HG03139 (cell line): ENCODE results near the gene C1orf210.

ENCODE experiments used
- ATAC-seq: cut with Tn5 transposase; IDR thresholded peaks from one replicate; pipeline ENCODE4 v1.9.1; 2021; ENCODE audit not compliant: unreplicated experiment

The C1orf210 gene

GRCh38 chr1:43312663-43313515 is 27.5 kb upstream of the C1orf210 start:
- no peak for ATAC-seq

GRCh38 chr1:43312212-43312623 is 26.8 kb upstream of the C1orf210 start:
- no peak for ATAC-seq

GRCh38 chr1:43311521-43311920 is 26.1 kb upstream of the C1orf210 start:
- no peak for ATAC-seq

- no peak for ATAC-seq
These were observed 24.1 kb upstream of the C1orf210 start for GRCh38 chr1:43309405-43310025.

DNA sequence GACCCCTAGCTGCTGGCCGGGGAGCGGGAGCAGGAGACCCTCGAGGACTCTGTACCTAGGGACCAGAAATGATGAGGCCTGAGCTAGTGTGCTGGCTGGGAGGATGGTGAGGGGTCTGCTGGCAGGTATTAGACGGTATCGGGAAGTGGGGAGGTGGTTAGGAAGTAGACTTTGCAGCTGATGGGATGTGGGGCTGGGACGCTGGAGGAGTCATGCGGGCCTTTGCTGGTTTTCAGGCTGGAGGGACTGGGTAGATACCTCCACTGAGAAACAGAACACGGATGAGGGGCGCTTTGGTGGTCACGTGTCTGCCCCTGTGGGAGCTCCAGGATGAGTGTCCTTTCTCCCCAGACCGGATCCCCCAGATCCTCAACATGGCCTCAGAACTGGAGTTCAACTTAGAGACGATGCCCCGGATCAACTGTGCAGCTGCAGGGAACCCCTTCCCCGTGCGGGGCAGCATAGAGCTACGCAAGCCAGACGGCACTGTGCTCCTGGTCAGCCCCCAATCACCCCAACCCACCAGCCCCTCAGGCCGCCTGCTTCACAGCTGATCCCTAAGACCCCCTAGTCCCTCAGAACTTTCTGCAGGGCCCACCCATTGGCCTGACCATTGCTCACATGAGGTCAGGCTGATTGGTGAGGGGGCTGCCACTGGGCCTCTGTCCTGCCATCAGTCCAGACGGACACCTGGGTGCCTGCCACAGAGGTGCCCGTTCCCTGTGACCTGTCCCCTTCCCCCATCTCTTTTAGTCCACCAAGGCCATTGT is 23.4 kb upstream of the C1orf210 start:
- ATAC-seq = no peak

- no peak for ATAC-seq
These were observed 22.2 kb upstream of the C1orf210 start for GRCh38 chr1:43307458-43308158.

GRCh38 chr1:43306688-43307457 is 21.5 kb upstream of the C1orf210 start:
- ATAC-seq = no peak

DNA sequence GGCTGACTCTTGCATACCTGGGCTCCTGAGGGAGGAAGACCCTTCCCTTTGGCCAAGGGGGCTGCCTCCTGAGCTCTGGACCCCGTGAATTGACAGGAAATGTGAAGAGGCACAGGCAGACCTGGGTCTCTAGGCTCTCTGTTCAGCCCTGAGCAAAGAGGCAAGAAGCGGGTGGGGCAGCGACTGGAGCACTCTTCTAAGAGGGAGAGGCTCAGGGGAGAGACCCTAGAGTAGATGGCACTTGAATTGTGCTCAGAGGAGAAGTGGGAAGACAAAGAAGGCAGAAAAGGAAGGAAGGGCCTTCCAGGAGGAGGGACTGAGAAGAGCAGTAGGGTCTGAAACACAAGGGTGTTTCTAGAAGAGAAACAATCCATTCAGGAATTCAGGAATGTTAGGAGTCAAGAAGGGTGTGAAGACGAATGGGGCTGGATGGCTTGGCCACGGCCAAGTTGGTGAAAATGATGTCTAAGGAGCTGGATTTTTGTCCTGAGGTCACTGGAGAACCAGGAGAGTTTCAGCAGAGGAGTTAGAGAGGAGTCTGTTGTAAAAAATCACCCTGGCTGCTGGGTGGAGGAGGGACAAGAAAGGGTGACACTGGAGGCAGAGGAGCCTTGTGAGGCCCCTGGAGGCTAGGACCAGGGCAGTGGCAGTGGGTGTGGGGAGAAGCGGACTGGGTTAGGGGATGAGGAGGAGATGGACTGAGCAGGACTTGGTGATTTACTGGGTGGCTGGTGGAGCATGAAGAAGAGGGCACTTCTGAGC is 20.7 kb upstream of the C1orf210 start:
- no peak for ATAC-seq

GRCh38 chr1:43305461-43305860 is 20.1 kb upstream of the C1orf210 start:
- no peak for ATAC-seq

- ATAC-seq = no peak
These were observed 19.5 kb upstream of the C1orf210 start for GRCh38 chr1:43304771-43305300.

GRCh38 chr1:43304314-43304681 is 18.9 kb upstream of the C1orf210 start:
- ATAC-seq = no peak

- no peak for ATAC-seq
These were observed 18.3 kb upstream of the C1orf210 start for GRCh38 chr1:43303471-43304313.

DNA sequence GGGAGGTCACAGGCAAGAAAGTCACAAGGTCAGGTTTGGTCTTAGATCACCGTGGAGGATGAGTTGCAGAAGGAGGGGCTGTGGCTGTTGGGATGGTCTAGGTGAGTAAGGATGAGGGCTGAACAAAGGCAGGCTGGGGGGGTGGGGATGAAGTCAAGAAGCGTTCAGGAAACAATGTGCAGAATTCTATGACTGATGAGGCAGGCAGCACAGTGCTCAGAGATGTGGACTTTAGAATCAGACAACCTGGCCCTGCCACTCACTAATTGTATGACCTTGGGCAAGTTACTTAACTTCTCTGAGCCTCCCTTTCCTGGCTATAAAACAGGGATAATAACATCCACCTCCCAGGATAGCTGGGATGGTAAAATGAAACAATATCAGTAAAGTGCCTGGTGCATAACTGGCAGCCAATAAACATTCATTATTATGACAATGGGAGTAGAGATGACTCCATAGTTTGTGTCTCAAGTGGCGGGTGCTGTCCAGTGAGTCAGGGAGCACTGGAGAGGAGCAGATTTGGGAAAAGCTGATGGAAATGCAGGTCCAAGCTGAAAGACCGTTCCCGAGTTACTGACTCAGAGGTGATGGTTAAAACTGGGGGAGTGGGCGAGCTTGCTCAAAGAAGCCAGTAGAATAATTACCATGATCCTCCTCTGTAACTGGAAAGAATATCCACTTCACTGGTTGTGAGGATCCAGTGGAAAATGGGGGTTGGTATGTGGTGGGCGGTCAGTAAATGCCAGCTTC is 17.5 kb upstream of the C1orf210 start:
- ATAC-seq = no peak

DNA sequence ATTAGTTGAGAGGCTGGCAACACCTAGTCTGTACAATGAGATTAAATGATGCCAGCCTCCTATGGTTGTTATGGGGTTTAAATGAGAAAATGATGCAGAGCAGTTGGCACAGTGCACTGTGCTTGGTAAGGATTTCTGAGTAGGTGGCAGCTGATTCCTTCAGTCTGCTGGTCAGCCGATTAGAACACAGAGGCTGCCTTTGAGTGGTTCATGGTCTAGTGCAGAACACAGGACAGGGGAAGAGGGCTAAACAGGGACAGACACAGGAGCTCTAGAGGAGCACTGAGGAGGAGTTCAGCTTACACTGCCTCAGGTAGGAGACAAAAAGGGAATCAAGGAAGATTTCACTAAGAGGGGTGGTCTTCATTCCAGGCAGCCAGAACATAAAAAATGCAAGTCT is 16.8 kb upstream of the C1orf210 start:
- ATAC-seq = no peak

DNA sequence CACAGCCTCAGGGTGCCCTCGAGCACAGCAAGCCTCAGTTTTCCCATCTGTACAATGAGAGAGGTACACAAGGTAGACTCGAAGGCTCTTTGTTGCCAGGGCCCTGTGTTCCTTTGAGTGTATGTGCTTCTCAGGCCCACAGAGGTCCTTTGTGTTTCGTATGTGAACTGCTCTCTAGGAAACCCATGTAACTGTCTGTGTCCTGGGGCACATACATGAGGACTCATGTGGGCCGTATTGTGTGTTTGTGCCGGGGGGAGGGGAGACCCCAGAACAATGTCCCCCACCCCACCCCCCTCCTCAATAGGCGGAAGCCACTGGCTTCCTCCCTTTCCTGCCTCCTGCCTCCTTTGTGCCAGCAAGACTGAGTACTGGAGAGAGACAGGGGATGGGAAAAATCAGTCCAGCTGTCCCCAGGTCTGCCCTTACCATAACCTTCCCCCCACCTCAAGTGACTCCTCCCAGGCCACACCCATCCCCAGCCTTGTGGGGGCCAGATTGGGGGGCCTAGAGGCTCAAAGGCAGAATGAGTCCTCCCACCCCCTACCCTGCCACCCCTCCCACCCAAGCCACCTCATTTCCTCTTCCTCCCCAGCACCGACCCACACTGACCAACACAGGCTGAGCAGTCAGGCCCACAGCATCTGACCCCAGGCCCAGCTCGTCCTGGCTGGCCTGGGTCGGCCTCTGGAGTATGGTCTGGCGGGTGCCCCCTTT is 15.2 kb upstream of the C1orf210 start, which contains the start of gene TIE1:
Gene TIE1 (plus strand): TSS at position 605 of the 717 bp plus-strand sequence. CDS start 90 bp downstream, at position 695.
- ATAC-seq = no peak

- ATAC-seq = no peak
These were observed 13.7 kb upstream of the C1orf210 start for GRCh38 chr1:43299101-43299500.

DNA sequence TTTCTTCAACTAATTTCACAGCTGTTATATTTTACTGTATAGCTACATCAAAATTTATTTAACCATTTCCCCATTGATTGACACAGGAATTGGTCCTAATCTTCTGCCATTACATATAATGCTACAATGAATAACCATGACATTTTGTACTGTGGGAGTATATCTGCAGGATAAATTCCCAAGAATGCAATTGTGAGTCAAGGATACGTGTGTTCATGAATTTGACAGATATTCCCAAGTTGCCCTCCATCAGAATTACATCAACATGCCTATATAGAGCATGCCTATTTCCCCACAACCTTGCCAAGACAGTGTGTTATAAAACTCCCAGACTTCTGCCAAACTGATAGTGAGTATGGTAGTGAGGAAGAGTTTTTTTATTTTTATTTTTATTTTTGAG is 12.7 kb upstream of the C1orf210 start:
- no peak for ATAC-seq
